Measurements from ENCODE around the gene ACP4. TPM values are rescaled to one million over a fixed set of nuclear protein-coding genes. Genes with fewer than 3 reads are reported as not detected.

ACP4 gene
- total RNA-seq, 1 donor from 2014 or later = not detected

GRCh38 chr19:50796128-50796633 lies 6.0 kb downstream of the ACP4 start:
- no peaks in the 10 kb centered on the region for H3K27me3 ChIP-seq
- H3K36me3 ChIP-seq = peaks cover 23 to 27% of the 10 kb centered on the region in 2 donors
- DNase-seq (ENCODE audit: low spot score in 2 of 2) = no peak
- intact Hi-C loops (cut with DNase I) = no loop called here
- TF ChIP-seq CTCF (IDR thresholded peaks at IDR 0.05) = no peak
- no peaks in the 10 kb centered on the region for H3K9me3 ChIP-seq
- no peak overlapping the region for H3K27ac ChIP-seq
- H3K4me1 ChIP-seq = no peaks in the 10 kb centered on the region
- H3K4me3 ChIP-seq = no peak overlapping the region

- peaks cover 24 to 31% of the 10 kb centered on the region in 2 donors for H3K36me3 ChIP-seq
- intact Hi-C loops (cut with DNase I) = no loop called here
Measured at GRCh38 chr19:50796634-50797428, 6.6 kb downstream of the ACP4 start.

DNA sequence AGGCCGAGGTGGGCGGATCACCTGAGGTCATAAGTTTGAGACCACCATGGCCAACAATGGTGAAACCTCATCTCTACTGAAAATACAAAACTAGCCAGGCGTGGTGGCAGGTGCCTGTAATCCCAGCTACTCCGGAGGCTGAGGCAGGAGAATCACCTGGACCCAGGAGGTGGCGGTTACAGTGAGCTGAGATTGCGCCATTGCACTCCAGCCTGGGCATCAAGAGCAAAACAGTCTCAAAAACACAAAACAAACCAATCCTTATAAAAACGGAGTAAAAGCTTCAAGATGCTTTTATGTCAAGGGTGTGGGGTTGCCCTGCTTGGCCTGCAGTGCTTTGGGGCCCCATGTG lies 7.2 kb downstream of the ACP4 start:
- Histone ChIP-seq H3K4me1 (no peaks in the 10 kb centered on the region), H3K9me3 (no peaks in the 10 kb centered on the region), H3K27me3 (no peaks in the 10 kb centered on the region), H3K27ac (no peak overlapping the region), H3K4me3 (no peak overlapping the region), H3K36me3 (peaks cover 24 to 34% of the 10 kb centered on the region in 2 donors)
- intact Hi-C loops (cut with DNase I) = no loop called here
- DNase-seq (ENCODE audit: low spot score in 2 of 2) = no peak
- TF ChIP-seq CTCF (IDR thresholded peaks at IDR 0.05) = no peak

More at GRCh38 chr19:50796634-50797428, 6.6 kb downstream of the ACP4 start:
- Histone ChIP-seq H3K4me1 (no peaks in the 10 kb centered on the region), H3K9me3 (no peaks in the 10 kb centered on the region), H3K27ac (no peak overlapping the region), H3K27me3 (no peaks in the 10 kb centered on the region), H3K4me3 (no peak overlapping the region)
- TF ChIP-seq CTCF (IDR thresholded peaks at IDR 0.05) = no peak
- no peak for DNase-seq (ENCODE audit: low spot score in 2 of 2)

DNA sequence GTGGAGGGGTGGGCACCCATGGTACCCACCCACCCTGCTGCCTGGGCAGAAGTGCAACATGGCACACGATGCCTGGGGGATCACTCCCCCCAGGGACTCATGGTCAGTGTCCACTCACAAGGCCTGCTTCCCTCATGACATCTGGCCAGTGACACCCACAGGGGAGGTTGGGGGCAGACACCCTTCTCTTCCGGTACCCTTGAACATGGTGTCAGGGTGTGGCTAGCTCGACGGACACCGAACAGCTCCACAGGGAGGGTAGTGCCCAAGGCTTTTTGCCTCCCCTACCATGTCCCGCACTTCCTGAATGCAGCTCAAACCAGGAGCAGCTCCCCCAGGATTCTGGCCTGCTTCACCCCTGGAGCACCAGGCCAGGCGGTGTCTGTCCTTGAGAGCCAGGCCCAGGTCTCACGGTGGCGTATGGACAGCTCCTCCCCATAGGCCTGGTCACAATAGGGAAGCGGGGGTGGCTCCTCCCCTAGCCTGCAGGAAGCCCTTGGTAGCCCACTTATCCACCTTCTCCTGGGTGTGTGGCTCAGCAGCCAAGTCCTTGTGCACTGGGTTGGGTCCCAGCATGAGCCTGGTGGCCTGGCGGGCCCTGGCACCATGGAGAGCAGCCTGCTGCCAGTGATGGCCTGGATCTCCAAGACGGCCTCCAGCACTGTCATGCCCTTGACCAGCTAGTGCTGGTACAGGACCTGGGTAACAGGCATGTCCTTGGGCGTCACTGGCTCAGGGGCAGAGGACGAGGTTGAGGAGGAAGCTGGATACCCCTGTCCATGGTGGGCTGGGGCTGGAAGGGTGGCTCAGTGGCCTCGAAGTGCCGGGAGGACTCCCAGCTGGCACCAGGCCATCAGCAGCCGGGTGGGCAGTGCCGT lies 7.8 kb downstream of the ACP4 start:
- H3K4me1 ChIP-seq = peaks cover 0 to under 1% of the 10 kb centered on the region in 2 donors
- H3K27me3 ChIP-seq = no peaks in the 10 kb centered on the region
- no peak overlapping the region for H3K27ac ChIP-seq
- no peak for TF ChIP-seq CTCF (IDR thresholded peaks at IDR 0.05)
- no peak for DNase-seq (ENCODE audit: low spot score in 2 of 2)
- no peaks in the 10 kb centered on the region for H3K9me3 ChIP-seq
- intact Hi-C loops (cut with DNase I) = no loop called here
- H3K4me3 ChIP-seq = no peak overlapping the region
- H3K36me3 ChIP-seq = peaks cover 24 to 34% of the 10 kb centered on the region in 2 donors

GRCh38 chr19:50798659-50799546 lies 8.7 kb downstream of the ACP4 start:
- no peaks in the 10 kb centered on the region for H3K9me3 ChIP-seq
- no peak for DNase-seq (ENCODE audit: low spot score in 2 of 2)
- no peak for TF ChIP-seq CTCF (IDR thresholded peaks at IDR 0.05)
- no peaks in the 10 kb centered on the region for H3K27me3 ChIP-seq
- peaks cover 24 to 34% of the 10 kb centered on the region in 2 donors for H3K36me3 ChIP-seq
- H3K27ac ChIP-seq = no peak overlapping the region
- H3K4me1 ChIP-seq = peaks cover 0 to 10% of the 10 kb centered on the region in 2 donors
- no peak overlapping the region for H3K4me3 ChIP-seq
- intact Hi-C loops (cut with DNase I) = no loop called here

Measured in ascending aorta (tissue), 2 donors.